CD4-positive, alpha-beta T cell treated with Interferon alpha-2 for 1 hour (primary cell): ENCODE data around the gene ZNF428.

ENCODE experiments used
- DNase-seq, 2 donors: peaks; one replicate each; pipeline ENCODE4 v3.0.0-alpha.2; 2020 to 2022

ZNF428 gene

DNA sequence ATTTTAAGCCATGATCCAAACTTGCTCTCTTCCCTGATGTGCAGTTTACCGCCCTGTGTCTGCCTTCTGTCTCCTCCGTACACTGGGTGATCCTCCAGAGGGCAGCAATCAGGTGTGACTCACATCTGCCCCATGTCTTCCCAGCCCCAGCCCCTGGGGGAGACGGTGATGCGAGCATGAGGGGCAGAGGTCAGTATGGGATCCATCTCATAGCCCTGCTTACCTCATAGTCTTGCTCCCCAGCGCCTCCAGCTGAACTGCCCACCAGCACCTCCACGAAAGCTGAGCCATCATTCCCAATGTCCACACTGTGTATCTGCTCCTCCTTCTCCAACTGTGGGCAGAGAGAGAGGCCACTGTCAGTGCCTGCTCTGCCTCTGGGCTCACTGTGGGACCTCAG lies 58.7 kb downstream of the ZNF428 start:
- no peak for DNase-seq
